K562 (cell line): ENCODE results near the gene CRYBG2. TPM values are rescaled to one million over a fixed set of nuclear protein-coding genes. Genes with fewer than 3 reads are reported as not detected.

Experiments used
- ATAC-seq: fragments of 200-7000 bp; cut with Tn5 transposase; 3 replicates; pipeline ENCODE4 v1.9.1; 2020; ENCODE audit warnings: moderate library complexity
- BruUV-seq: library from RNA; stranded (reverse); fragments of 400-500 nt; replicated peaks from 2 replicates; lab custom pipeline; 2021; lab: Mats Ljungman, UMichigan
- CTCF ChIA-PET: fragments of 300-600 bp; formaldehyde crosslinking; extraction: SDS; loops from one replicate; lab custom pipeline; 2021; ENCODE audit warnings: low intra/inter-chr PET ratio; lab: Yijun Ruan, JAX
- POLR2A ChIA-PET: fragments of 300-600, 350-650 bp; sonication (Branson Sonifier 250); formaldehyde crosslinking; extraction: SDS; loops from one replicate; lab custom pipeline; 2021; ENCODE audit warnings: antibody characterized with exemption, inconsistent platforms; lab: Yijun Ruan, JAX
- DNase-seq, 4 experiments: peaks; one replicate each; pipeline versions ENCODE4 v3.0.0 to v3.0.0-alpha.2; 2011 to 2018; ENCODE audit warnings: low spot score in 3 of 4, mixed read lengths in 3 of 4; ENCODE audit errors: extremely low read depth in 1 of 4
- FAIRE-seq: peaks from 2 replicates; lab custom pipeline; 2011; peaks lifted over from hg19 to GRCh38; lab: Jason Lieb, UNC
- H2AFZ ChIP-seq: 2 replicates; pipeline ENCODE4 v1.6.0; 2011; ENCODE audit warnings: low read depth, low read length, control low read depth, inconsistent platforms
- H3K27ac ChIP-seq: fragments of 200-600 bp; 3 replicates; pipeline ENCODE4 v1.8.0; 2011; ENCODE audit warnings: low read depth, mild to moderate bottlenecking, control low read depth, inconsistent platforms, low read length, moderate library complexity, mixed read lengths; ENCODE audit errors: extremely low read depth
- H3K27me3 ChIP-seq, 2 experiments: fragments of 300-600 bp in 1 of 2; 2 replicates in 1 of 2; 3 replicates in 1 of 2; pipeline versions ENCODE4 v1.6.0 to v1.8.0; 2011; ENCODE audit warnings: inconsistent platforms in 2 of 2, low read length in 2 of 2, mild to moderate bottlenecking in 1 of 2, mixed read lengths in 1 of 2, moderate library complexity in 1 of 2; ENCODE audit not compliant: control insufficient read depth in 2 of 2, insufficient read depth in 2 of 2
- H3K36me3 ChIP-seq: fragments of 300-600 bp; 3 replicates; pipeline ENCODE4 v1.8.0; 2011; ENCODE audit warnings: mild to moderate bottlenecking, low read length, inconsistent platforms; ENCODE audit not compliant: control insufficient read depth, insufficient read depth
- H3K4me1 ChIP-seq, 2 experiments: fragments of 200-600 bp in 1 of 2; replicated peaks in 1 of 2; 2 replicates in 1 of 2; 3 replicates in 1 of 2; pipeline versions ENCODE4 v1.5.1 to v1.8.0; 2011; ENCODE audit warnings: inconsistent platforms in 2 of 2, low read length in 2 of 2, mild to moderate bottlenecking in 1 of 2, mixed read lengths in 1 of 2, moderate library complexity in 1 of 2; ENCODE audit not compliant: control insufficient read depth in 2 of 2, insufficient read depth in 2 of 2
- H3K4me2 ChIP-seq: 2 replicates; pipeline ENCODE4 v1.6.1; 2011; ENCODE audit warnings: low read length, control low read depth, inconsistent platforms, mixed read lengths; ENCODE audit not compliant: insufficient read depth
- H3K4me3 ChIP-seq: fragments of 200-600 bp; sonication (generic), shearing (Covaris generic); 2 replicates; pipeline ENCODE4 v1.5.1; 2016; ENCODE audit warnings: control low read depth, inconsistent platforms
- H3K79me2 ChIP-seq: fragments of 200-600 bp; 3 replicates; pipeline ENCODE4 v1.8.0; 2011; ENCODE audit warnings: low read length, inconsistent platforms; ENCODE audit not compliant: control insufficient read depth, insufficient read depth
- H3K9ac ChIP-seq, 2 experiments: 2 replicates each; pipeline versions ENCODE4 v1.6.0 to v1.6.1; 2011; ENCODE audit warnings: low read depth in 2 of 2, low read length in 2 of 2, control low read depth in 1 of 2, inconsistent platforms in 1 of 2, mild to moderate bottlenecking in 1 of 2, mixed read lengths in 1 of 2; ENCODE audit not compliant: insufficient read depth in 1 of 2
- H3K9me1 ChIP-seq: one replicate; pipeline ENCODE4 v1.6.0; 2011; ENCODE audit warnings: inconsistent platforms, mild to moderate bottlenecking, low read length, moderate library complexity; ENCODE audit not compliant: control insufficient read depth, insufficient read depth
- H3K9me3 ChIP-seq: replicated peaks from 2 replicates; pipeline ENCODE4 v1.5.1; 2011; ENCODE audit warnings: low read depth, low read length, inconsistent platforms; ENCODE audit not compliant: control insufficient read depth, insufficient read depth
- H4K20me1 ChIP-seq: replicated peaks from 2 replicates; pipeline ENCODE4 v1.6.1; 2011; ENCODE audit warnings: low read length, inconsistent platforms, mixed read lengths; ENCODE audit not compliant: control insufficient read depth, insufficient read depth
- CEBPG ChIP-seq, 3 experiments: fragments of 200-800 bp in 1 of 3; sonication (Bioruptor generic) in 1 of 3; sonication (generic) in 1 of 3; formaldehyde crosslinking in 1 of 3; IDR thresholded peaks in 2 of 3; conservative IDR thresholded peaks in 1 of 3; 2 replicates each; pipeline versions ENCODE4 v1.6.1 to v1.8.0; 2016 to 2022; ENCODE audit warnings: missing compliant biosample characterization in 2 of 3, missing genetic modification characterization in 2 of 3, mild to moderate bottlenecking in 1 of 3, missing genetic modification reagents in 1 of 3
- CREB1 ChIP-seq, 2 experiments: sonication (generic) in 1 of 2; formaldehyde crosslinking in 1 of 2; IDR thresholded peaks; 2 replicates each; pipeline versions ENCODE4 v1.6.1 to v1.8.0; 2012 to 2022; ENCODE audit warnings: inconsistent platforms in 1 of 2, mild to moderate bottlenecking in 1 of 2, missing genetic modification reagents in 1 of 2, moderate library complexity in 1 of 2
- MAX ChIP-seq: sonication (generic); formaldehyde crosslinking; IDR thresholded peaks from 2 replicates; pipeline ENCODE4 v1.9.0; 2022; ENCODE audit warnings: mild to moderate bottlenecking, missing genetic modification reagents
- NR4A1 ChIP-seq, 2 experiments: fragments of 250-450 bp in 1 of 2; fragments of 450-650 bp in 1 of 2; sonication (Bioruptor Pico) in 1 of 2; IDR thresholded peaks; 2 replicates each; pipeline versions ENCODE4 v1.4.0 to v1.6.1; 2016 to 2020; ENCODE audit warnings: mild to moderate bottlenecking in 2 of 2, missing compliant biosample characterization in 1 of 2, missing genetic modification characterization in 1 of 2, moderate library complexity in 1 of 2
- POLR2G ChIP-seq: fragments of 200-400 bp; formaldehyde crosslinking; IDR thresholded peaks from 2 replicates; pipeline ENCODE4 v1.6.1; 2017; ENCODE audit warnings: low read depth, mild to moderate bottlenecking, antibody characterized with exemption, low read length, moderate library complexity
- U2AF1 ChIP-seq: fragments of 200-400 bp; formaldehyde crosslinking; optimal IDR thresholded peaks from 2 replicates; pipeline ENCODE3; 2017; ENCODE audit warnings: mild to moderate bottlenecking, low read depth, low read length, moderate library complexity
- USF1 ChIP-seq: sonication (generic); formaldehyde crosslinking; IDR thresholded peaks from 2 replicates; pipeline ENCODE4 v1.9.0; 2022; ENCODE audit warnings: mild to moderate bottlenecking, missing genetic modification reagents
- ZNF143 ChIP-seq: sonication (generic); formaldehyde crosslinking; IDR thresholded peaks from 2 replicates; pipeline ENCODE4 v1.9.0; 2022; ENCODE audit warnings: mild to moderate bottlenecking, missing genetic modification reagents
- WGBS: fragments of 100-300 bp; shearing (Covaris generic); methylation state at CpG from one replicate; pipeline ENCODE4 v1.1.6; 2016; ENCODE audit warnings: low coverage, mixed read lengths; ENCODE audit not compliant: insufficient coverage; ENCODE audit errors: missing lambda C conversion rate; 5-methylcytosine and 5-hydroxymethylcytosine counted together
- in situ Hi-C: fragments of 300-500 bp; cut with MboI; formaldehyde crosslinking; loops from 4 replicates; pipeline ENCODE4 v1.15.0; 2018; ENCODE audit warnings: inconsistent platforms, mixed read lengths
- intact Hi-C: fragments of 100-400 bp; cut with micrococcal nuclease; formaldehyde crosslinking; loops from 2 replicates; pipeline ENCODE4 v1.14.2; 2022
- polyA plus RNA-seq, 8 experiments: library from polyadenylated mRNA; depleted of rRNA in 4 of 8; stranded (reverse) in 5 of 8; unstranded in 3 of 8; fragments of >200 nt; fragmentation: Nextera tagmentation in 2 of 8; fragmentation: Illumina TruSeq in 1 of 8; extraction: Ambion mirVana in 2 of 8; extraction: Trizol in 1 of 8; gene quantifications; 2 replicates each; pipeline versions ENCODE4 v1.2.1 to v1.2.3, GENCODE V29; 2011 to 2014; ENCODE audit warnings: inconsistent platforms in 1 of 8, missing spikeins in 1 of 8
- total RNA-seq, 7 experiments: library from RNA; depleted of rRNA in 6 of 7; stranded (reverse); fragments of >200 nt in 6 of 7; fragmentation: Illumina TruSeq in 2 of 7; extraction: Trizol in 2 of 7; gene quantifications; 2 replicates each; pipeline versions ENCODE4 v1.2.1 to v1.2.3, GENCODE V29; 2011 to 2021; ENCODE audit warnings: low replicate concordance in 1 of 7

The CRYBG2 gene
- total and polyA plus RNA-seq, 9 of the 15 experiments (the other 6 are each of a cell fraction or from before 2014, with no cell fraction given): 0.39 to 8.5 (median 3.7) TPM

GRCh38 chr1:26289158-26290059, 64.5 kb downstream of the CRYBG2 start:
- WGBS: 90% methylated on average over 20 of the region's 21 CpGs
- Histone ChIP-seq H3K4me3 (no peak overlapping the region), H3K79me2 (no peaks in the 10 kb centered on the region), H3K36me3 (peaks cover 5% of the 10 kb centered on the region; the same call in 1 of the 3 replicates), H3K27me3 (no peaks in the 10 kb centered on the region), H3K9me3 (no peaks in the 10 kb centered on the region), H3K9ac (peak overlapping the region; percentile 32 to 85), H2AFZ (0 out of 2 replicates have a peak overlapping the region, but pooled peaks have one; percentile 5), H3K4me1 (peaks cover 54 to 71% of the 10 kb centered on the region in 2 experiments), H3K27ac (peak overlapping the region; percentile 69; the same call in 2 of the 3 replicates), H4K20me1 (no peaks in the 10 kb centered on the region), H3K4me2 (peak overlapping the region; percentile 2; the same call in 1 of the 2 replicates), H3K9me1 (no peaks in the 10 kb centered on the region)
- no peak for FAIRE-seq
- no peak for ATAC-seq
- ChIA-PET CTCF (interaction anchor here (0.5 to 1.6 kb wide), 2 partner anchors 10 to 310 kb away, joined by 3 read pairs; partner anchors contain the start of gene SH3BGRL3), POLR2A (interaction anchor here (0.6 to 2.0 kb wide), 11 partner anchors 10 to 189 kb away, joined by 3 to 10 read pairs (median 3); partner anchors contain the start of genes CD52, SH3BGRL3 and UBXN11)
- intact Hi-C loops: no loop called here
- BruUV-seq: no TSS peak
- TF ChIP-seq U2AF1 (no peak), MAX (CRISPR knock-in tag) (peak; percentile 11; the same call in 1 of the 2 replicates), CEBPG (CRISPR knock-in tag; IDR thresholded peaks at IDR 0.05) (0 out of 2 replicates have a peak, but pooled peaks have one; percentile 17), CEBPG (tag; conservative IDR thresholded peaks at IDR 0.05 in 1 of 2, IDR thresholded peaks at IDR 0.05 in 1 of 2) (no peak), ZNF143 (CRISPR knock-in tag) (0 out of 2 replicates have a peak, but pooled peaks have one; percentile 33), NR4A1 (CRISPR knock-in tag; IDR thresholded peaks at IDR 0.05) (no peak), NR4A1 (tag; IDR thresholded peaks at IDR 0.05) (no peak), POLR2G (0 out of 2 replicates have a peak, but pooled peaks have one; percentile 34), USF1 (CRISPR knock-in tag) (0 out of 2 replicates have a peak, but pooled peaks have one; percentile 23), CREB1 (IDR thresholded peaks at IDR 0.05) (no peak), CREB1 (CRISPR knock-in tag; IDR thresholded peaks at IDR 0.05) (peak; percentile 13; the same call in 1 of the 2 replicates)
- in situ Hi-C loops: loop anchor here (5.0 kb wide), 1 partner anchor 33 kb away; no protein-coding TSS in a partner anchor
- peak in 1 of 4 experiments; percentile 14 for DNase-seq
